ENCODE results near the gene SEC24D. TPM values are rescaled to one million over a fixed set of nuclear protein-coding genes. Genes with fewer than 3 reads are reported as not detected.
"Not testable (repeated sequence)": the region's sequence is repeated elsewhere in the genome, so short reads cannot be mapped to it uniquely, and the experiment has no call there.

SEC24D gene
- total RNA-seq (ENCODE audit: unreplicated experiment) = 26.0 TPM
- long read RNA-seq, partial matches to known transcripts = 4 of 7 reads
- long read RNA-seq, other reads (novel, unspliced or antisense) = 3 of 7 reads

- no peaks in the 10 kb centered on the region for H3K36me3 Mint-ChIP-seq (ENCODE audit: unreplicated experiment)
- peak; percentile 95 for DNase-seq
- peaks cover 6% of the 10 kb centered on the region for H3K27me3 Mint-ChIP-seq (ENCODE audit: unreplicated experiment)
- peaks cover 11% of the 10 kb centered on the region for H3K9me3 Mint-ChIP-seq (ENCODE audit: unreplicated experiment)
- H3K27ac Mint-ChIP-seq (ENCODE audit: unreplicated experiment) = peak within 1 kb of the TSS; percentile 93
- H3K4me3 Mint-ChIP-seq (ENCODE audit: unreplicated experiment) = peak within 1 kb of the TSS; percentile 100
- H3K4me1 Mint-ChIP-seq (ENCODE audit: low read depth, unreplicated experiment) = peaks cover 13% of the 10 kb centered on the region
- TF ChIP-seq CTCF (IDR thresholded peaks at IDR 0.05; ENCODE audit: partially characterized antibody, unreplicated experiment) = peak; percentile 32
Measured at GRCh38 chr4:118835571-118836300, at the start of gene SEC24D. SEC24D (minus strand) TSS chr4:118836126; CDS start chr4:118833696, 2,430 bp downstream.

GRCh38 chr4:118884716-118885115 is 48.8 kb upstream of the SEC24D start:
- H3K4me1 Mint-ChIP-seq (ENCODE audit: low read depth, unreplicated experiment) = peaks cover 5% of the 10 kb centered on the region
- no peak overlapping the region for H3K4me3 Mint-ChIP-seq (ENCODE audit: unreplicated experiment)
- no peaks in the 10 kb centered on the region for H3K36me3 Mint-ChIP-seq (ENCODE audit: unreplicated experiment)
- peaks cover 2% of the 10 kb centered on the region for H3K27me3 Mint-ChIP-seq (ENCODE audit: unreplicated experiment)
- H3K27ac Mint-ChIP-seq (ENCODE audit: unreplicated experiment) = no peak overlapping the region
- TF ChIP-seq CTCF (IDR thresholded peaks at IDR 0.05; ENCODE audit: partially characterized antibody, unreplicated experiment) = no peak
- DNase-seq = no peak
- H3K9me3 Mint-ChIP-seq (ENCODE audit: unreplicated experiment) = peaks cover 1% of the 10 kb centered on the region

GRCh38 chr4:118883861-118884260 is 47.9 kb upstream of the SEC24D start:
- H3K9me3 Mint-ChIP-seq (ENCODE audit: unreplicated experiment) = peaks cover 2% of the 10 kb centered on the region
- peaks cover 2% of the 10 kb centered on the region for H3K27me3 Mint-ChIP-seq (ENCODE audit: unreplicated experiment)
- peaks cover under 1% of the 10 kb centered on the region for H3K4me1 Mint-ChIP-seq (ENCODE audit: low read depth, unreplicated experiment)
- no peaks in the 10 kb centered on the region for H3K36me3 Mint-ChIP-seq (ENCODE audit: unreplicated experiment)
- no peak overlapping the region for H3K27ac Mint-ChIP-seq (ENCODE audit: unreplicated experiment)
- no peak overlapping the region for H3K4me3 Mint-ChIP-seq (ENCODE audit: unreplicated experiment)
- DNase-seq = no peak
- no peak for TF ChIP-seq CTCF (IDR thresholded peaks at IDR 0.05; ENCODE audit: partially characterized antibody, unreplicated experiment)

GRCh38 chr4:118881512-118882146 is 45.7 kb upstream of the SEC24D start:
- Mint-ChIP-seq H3K27me3 (ENCODE audit: unreplicated experiment) (no peaks in the 10 kb centered on the region), H3K36me3 (ENCODE audit: unreplicated experiment) (peaks cover 7% of the 10 kb centered on the region), H3K27ac (ENCODE audit: unreplicated experiment) (no peak overlapping the region), H3K4me1 (ENCODE audit: low read depth, unreplicated experiment) (no peaks in the 10 kb centered on the region), H3K9me3 (ENCODE audit: unreplicated experiment) (peaks cover 4% of the 10 kb centered on the region), H3K4me3 (ENCODE audit: unreplicated experiment) (no peak overlapping the region)
- no peak for TF ChIP-seq CTCF (IDR thresholded peaks at IDR 0.05; ENCODE audit: partially characterized antibody, unreplicated experiment)
- no peak for DNase-seq

GRCh38 chr4:118879409-118879808 is 43.5 kb upstream of the SEC24D start:
- Mint-ChIP-seq H3K9me3 (ENCODE audit: unreplicated experiment) (peaks cover 3% of the 10 kb centered on the region), H3K36me3 (ENCODE audit: unreplicated experiment) (peaks cover 7% of the 10 kb centered on the region), H3K27me3 (ENCODE audit: unreplicated experiment) (no peaks in the 10 kb centered on the region), H3K4me3 (ENCODE audit: unreplicated experiment) (no peak overlapping the region), H3K4me1 (ENCODE audit: low read depth, unreplicated experiment) (no peaks in the 10 kb centered on the region), H3K27ac (ENCODE audit: unreplicated experiment) (no peak overlapping the region)
- TF ChIP-seq CTCF (IDR thresholded peaks at IDR 0.05; ENCODE audit: partially characterized antibody, unreplicated experiment) = no peak
- no peak for DNase-seq

GRCh38 chr4:118878507-118878906 is 42.6 kb upstream of the SEC24D start:
- H3K9me3 Mint-ChIP-seq (ENCODE audit: unreplicated experiment); H3K4me3 Mint-ChIP-seq (ENCODE audit: unreplicated experiment); H3K36me3 Mint-ChIP-seq (ENCODE audit: unreplicated experiment); DNase-seq; H3K27me3 Mint-ChIP-seq (ENCODE audit: unreplicated experiment); H3K27ac Mint-ChIP-seq (ENCODE audit: unreplicated experiment); H3K4me1 Mint-ChIP-seq (ENCODE audit: low read depth, unreplicated experiment): not testable (repeated sequence)
